HG02798 (cell line): Measurements from ENCODE around the gene VPS41.

ENCODE experiments used
- ATAC-seq: cut with Tn5 transposase; IDR thresholded peaks from one replicate; pipeline ENCODE4 v1.9.1; 2021; ENCODE audit warnings: mild to moderate bottlenecking; ENCODE audit not compliant: unreplicated experiment, poor library complexity

Gene VPS41

DNA sequence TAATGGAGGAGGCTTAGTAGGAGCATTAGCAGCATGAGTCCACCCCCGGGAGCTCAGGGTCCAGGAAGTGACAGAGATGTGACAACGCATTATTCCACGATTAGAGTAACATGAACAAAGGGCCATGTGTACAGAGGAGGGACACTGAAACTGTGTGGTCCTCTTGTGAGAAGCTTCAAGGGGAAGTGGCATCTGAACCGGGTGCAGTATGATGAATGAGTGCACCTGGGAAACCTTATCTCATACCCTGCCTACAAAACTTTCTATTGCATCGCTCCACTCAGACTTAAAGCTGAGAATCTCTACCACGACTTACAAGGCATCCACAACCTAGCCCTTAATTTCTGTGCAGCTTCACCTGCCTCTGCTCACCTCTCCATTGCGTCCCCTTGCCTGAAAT lies 162.6 kb downstream of the VPS41 start:
- no peak for ATAC-seq

GRCh38 chr7:38744746-38745145 lies 164.2 kb downstream of the VPS41 start:
- no peak for ATAC-seq

GRCh38 chr7:38743899-38744298 lies 165.1 kb downstream of the VPS41 start:
- no peak for ATAC-seq

- ATAC-seq = no peak
These were observed 168.9 kb downstream of the VPS41 start for GRCh38 chr7:38740041-38740440.

- ATAC-seq = no peak
These were observed 172.9 kb downstream of the VPS41 start for GRCh38 chr7:38736138-38736537.

DNA sequence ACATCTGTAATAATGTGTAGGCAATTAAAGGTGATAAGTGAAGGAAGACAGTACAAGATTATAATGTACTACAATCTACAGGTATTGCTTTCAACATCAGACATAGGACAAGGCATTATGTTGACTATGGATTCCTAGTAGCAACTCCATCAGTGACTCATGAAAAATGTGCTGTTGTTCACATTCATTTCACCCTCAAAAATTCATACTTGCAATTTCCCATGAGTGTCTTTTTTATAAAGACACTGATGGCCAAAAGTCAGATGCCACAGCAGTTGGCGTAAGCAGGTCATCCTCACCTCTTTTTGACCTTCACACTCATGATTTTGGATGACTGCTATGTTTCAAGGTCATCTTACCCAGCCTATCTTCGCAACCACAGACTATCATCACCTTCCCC lies 177.8 kb downstream of the VPS41 start:
- no peak for ATAC-seq

DNA sequence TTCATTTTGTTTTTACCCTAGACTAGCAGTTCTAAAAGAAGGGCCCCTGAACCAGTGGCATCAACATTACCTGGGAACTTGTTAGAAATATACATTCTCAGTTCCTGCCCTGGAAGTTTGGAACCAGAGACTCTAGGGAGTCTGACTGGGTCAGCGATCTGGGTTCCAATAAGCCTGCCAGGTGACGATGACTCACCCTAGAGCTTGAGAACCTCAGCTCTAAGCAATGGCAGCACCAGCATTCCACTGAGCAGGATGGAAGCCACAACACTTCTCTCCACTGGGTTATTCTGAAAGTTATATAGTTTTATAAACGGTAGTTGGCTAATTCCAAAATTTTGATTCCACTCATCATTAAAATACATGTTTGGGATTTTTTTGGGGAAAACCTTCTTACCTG lies 180.8 kb downstream of the VPS41 start:
- no peak for ATAC-seq

DNA sequence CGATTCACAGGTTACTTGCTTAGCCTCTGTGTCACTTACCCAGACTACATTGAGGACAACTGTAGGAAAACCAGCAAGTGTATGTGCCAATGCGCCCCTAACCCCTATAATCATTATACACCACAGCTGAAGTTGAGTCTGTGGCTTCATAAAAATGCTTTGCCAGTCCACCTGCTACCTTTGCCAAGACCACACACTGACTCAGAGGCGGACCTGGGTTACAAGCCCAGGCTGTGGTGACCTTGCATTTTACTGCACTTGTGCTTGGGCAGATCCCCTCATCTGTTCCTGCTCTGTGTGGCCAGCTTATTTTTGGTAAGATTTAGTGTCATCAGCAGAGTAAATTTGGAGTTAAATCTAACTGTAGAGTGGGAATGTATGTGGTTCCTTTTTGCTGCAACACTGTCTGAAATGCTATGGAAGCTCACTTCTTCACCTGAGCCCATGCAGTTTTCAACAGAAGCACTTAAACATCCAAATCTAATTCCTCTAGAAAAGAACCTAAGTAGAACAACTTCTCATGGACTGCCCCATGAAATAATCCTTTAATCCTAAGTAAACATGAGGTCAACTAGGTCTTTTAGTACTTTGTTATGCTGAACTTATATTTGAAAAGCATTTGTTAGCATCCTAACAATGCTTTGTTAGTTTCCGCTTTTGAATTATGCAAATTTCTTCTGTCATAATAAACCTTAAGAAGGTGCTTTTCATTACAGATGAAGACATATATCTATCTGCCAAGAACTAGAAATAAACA lies 181.6 kb downstream of the VPS41 start:
- no peak for ATAC-seq

GRCh38 chr7:38723327-38723726 lies 185.7 kb downstream of the VPS41 start:
- ATAC-seq = no peak

DNA sequence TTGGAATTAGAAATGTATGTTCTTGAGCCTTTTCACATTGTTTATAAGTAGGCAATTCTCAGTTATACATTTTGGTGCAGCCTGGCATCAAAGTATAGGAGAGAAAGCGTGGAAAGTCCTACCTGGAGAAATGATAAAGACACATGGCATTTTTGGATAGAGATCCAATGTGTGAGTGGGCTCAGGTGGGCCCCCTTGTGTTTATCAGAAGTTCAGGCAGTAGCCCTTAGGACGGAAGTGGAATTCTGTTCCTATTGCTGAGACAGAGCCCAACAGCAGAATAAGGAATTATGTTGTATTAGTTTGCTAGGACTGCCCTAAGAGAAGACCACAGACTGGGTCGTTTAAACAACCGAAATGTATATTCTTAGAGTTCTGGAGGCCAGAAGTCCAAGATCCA lies 192.6 kb downstream of the VPS41 start:
- no peak for ATAC-seq

DNA sequence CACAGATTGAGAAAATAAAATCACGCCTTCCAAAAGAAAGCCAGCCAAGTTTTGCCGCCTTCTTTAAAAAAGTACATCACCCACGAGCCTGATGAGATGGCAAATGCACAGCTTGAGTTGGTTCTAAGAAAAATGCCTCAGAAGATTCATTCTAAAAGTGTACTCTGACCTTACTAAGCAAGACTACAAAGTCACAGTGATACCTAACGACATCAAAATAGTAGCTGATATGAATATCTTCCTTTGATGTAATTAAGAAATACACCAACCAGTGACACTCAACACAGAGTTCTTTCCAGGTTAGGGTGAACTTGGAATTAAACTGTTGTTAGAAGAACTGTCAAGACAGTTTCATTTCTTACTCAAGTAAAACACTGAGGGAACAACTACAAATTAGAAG lies 199.9 kb downstream of the VPS41 start:
- ATAC-seq = no peak

DNA sequence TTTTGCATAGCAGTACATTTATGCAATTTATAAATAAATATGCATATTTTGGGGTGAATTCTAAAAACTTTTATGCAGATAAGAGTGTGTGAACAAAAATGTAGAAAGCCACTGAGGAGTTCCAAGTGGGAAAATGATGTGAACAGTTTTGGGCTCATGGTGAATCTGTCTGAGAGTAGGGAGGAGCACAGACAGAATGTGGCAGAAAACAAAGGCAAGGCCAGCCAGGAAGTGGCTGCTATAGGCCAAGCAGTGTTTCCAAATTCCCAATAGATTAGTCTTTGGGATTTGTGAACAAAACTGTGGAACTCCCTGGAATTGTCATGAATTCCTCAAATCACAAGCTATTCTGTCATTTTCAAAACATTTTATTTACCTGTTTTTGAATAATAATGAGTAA lies 204.2 kb downstream of the VPS41 start:
- no peak for ATAC-seq

DNA sequence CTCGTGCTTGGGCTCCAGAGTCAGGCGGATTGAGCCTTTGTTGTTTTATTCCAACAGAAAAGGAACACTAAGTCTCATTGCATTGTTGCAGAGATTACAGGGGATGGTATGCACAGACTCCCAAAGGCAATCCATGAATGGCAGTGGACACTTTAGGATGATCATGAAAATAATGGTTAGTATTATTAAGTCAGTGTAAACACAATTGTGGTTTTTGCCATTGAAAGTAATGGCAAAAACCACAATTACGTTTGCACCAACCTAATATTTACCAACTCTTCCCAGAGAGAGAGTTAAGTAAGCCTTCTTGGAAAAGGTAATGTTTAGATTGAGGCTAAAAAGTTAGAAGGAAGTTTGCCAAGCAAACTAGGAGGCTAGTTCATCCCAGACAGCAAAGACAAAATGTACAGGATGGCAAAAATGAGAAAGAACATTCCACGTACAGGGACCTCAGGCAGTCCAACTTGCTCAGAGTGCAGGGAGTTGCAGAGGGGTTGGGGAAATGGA lies 204.9 kb downstream of the VPS41 start:
- ATAC-seq = no peak

GRCh38 chr7:38703093-38703492 lies 205.9 kb downstream of the VPS41 start:
- no peak for ATAC-seq

DNA sequence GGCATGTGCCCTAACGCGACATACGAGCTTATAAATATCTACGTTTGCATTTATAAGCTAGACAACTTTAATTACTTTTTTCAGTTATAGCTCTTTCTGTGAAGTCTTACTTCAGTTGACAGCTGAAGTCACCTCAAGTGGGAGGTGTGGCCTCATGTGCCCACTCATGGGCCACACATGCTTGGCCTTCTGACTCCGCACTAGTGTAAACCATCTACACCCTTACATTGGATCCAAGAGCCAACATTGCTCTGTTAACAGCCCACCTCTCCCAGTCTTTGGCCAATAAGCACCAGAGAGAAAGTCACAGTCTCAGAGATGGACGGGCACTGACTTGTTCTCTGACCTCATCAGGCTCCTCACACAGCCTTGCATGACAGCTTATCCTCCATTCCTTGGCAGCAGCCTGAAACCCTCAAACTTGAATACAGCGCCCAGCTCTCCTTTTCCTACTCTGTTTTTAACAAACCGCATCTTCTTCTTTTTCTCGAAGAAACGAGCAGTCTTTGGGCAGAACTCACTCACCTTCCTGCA lies 206.9 kb downstream of the VPS41 start:
- ATAC-seq = no peak

DNA sequence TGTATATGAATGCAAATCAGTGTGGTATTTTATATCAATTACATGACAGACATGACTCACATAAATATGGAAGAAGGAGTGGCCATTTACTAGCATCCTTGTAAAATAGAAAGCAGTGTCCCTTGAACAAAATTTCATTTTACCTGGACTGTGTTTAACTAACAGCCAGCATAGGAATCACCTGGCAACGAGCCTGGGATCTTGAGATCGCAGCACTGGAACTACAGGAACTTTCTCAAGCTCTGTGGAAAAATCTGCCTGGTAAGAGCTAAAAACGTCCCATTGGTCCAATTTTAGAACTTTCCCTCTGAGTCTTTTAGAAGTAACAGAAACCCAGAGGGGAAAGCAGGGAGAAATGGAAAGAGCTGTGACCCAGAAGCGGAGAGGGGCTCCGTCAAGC lies 208.9 kb downstream of the VPS41 start:
- no peak for ATAC-seq

DNA sequence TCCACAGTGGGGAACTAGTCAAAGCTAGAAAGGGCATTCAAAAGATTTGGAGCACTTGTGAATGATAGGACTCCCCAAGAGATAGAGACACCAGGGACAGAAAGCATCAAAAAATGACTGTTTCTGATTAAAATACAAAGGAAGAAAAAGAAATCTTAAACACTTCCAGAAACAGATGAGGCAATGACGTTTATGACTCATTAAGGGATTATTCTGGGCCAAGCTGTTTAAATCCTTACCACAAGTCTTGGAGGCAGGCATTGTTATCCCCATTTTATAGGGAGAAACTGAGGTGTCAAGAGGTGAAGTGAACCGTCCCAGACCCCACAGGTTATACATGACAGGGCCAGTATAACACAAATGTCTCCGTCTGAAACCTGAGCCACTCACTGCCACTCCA lies 209.5 kb downstream of the VPS41 start:
- no peak for ATAC-seq

DNA sequence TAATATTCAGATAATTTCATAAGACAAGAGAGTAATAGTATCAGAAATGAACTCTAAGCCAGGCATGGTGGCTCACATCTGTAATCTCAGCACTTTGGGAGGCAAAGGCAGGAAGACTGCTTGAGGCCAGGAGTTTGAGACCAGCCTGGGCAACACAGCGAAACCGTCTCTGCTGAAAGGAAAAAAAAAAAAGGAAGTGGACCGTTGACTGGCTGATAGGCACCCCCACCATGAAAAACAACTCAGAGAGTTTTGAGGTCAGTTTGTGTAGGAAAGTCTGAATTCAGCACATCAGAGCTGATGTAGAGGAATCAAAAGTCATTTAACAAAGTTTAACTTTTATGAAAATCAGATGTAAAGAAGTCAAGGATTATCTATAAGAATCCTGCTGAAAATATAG lies 214.7 kb downstream of the VPS41 start:
- ATAC-seq = no peak

- ATAC-seq = no peak
These were observed 222.1 kb downstream of the VPS41 start for GRCh38 chr7:38686888-38687287.

- no peak for ATAC-seq
These were observed 223.1 kb downstream of the VPS41 start for GRCh38 chr7:38685851-38686250.

DNA sequence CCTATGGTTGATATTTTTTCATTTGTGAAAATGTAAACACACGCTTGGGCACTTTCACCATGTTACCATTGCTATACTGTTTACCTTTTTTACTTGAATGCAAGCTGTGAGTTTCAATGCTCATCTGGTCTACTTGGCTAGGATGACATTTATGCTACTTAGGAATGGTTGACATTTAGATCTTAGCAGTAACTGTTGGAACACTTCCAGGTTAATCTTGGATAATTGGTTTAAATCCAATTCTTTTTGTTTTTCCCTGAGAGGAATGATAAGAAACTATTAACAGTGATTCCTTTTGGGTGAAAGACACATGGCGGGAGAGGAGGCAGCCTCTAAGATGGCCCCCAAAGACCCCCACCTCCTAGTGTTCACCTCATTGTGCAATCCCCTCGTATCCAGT lies 226.4 kb downstream of the VPS41 start:
- no peak for ATAC-seq

- ATAC-seq = no peak
These were observed 227.1 kb downstream of the VPS41 start for GRCh38 chr7:38681882-38682281.
